GM23338 (cell line): ENCODE data around the gene GPRC5C.
A peak's percentile ranks its signal among the peaks of the same experiment; 100 is the strongest.

Experiments used
- CREB1 ChIP-seq: fragments of 250-450 bp; sonication (Bioruptor Pico); IDR thresholded peaks from 2 replicates; pipeline ENCODE4 v1.5.0; 2020; ENCODE audit warnings: low read depth, mild to moderate bottlenecking, moderate library complexity
- CTCF ChIP-seq, 2 experiments: fragments of 200-600 bp in 1 of 2; sonication (generic) in 1 of 2; conservative IDR thresholded peaks; 2 replicates each; pipeline versions ENCODE4 v1.5.1 to v1.6.1; 2016 to 2017; ENCODE audit warnings: antibody characterized with exemption in 2 of 2, low read depth in 2 of 2, mild to moderate bottlenecking in 2 of 2, moderate library complexity in 1 of 2
- EZH2 ChIP-seq: fragments of 200-600 bp; sonication (generic); IDR thresholded peaks from one replicate; pipeline ENCODE4 v1.8.0; 2017; ENCODE audit warnings: antibody characterized with exemption, mild to moderate bottlenecking, low read depth; ENCODE audit not compliant: unreplicated experiment
- EZH2phosphoT487 ChIP-seq: fragments of 200-600 bp; sonication (generic); IDR thresholded peaks from one replicate; pipeline ENCODE4 v1.8.1; 2018; ENCODE audit warnings: antibody characterized with exemption; ENCODE audit not compliant: unreplicated experiment
- JUNB ChIP-seq: IDR thresholded peaks from one replicate; pipeline ENCODE4 v1.6.1; 2016; ENCODE audit warnings: antibody characterized with exemption; ENCODE audit not compliant: unreplicated experiment
- POLR2AphosphoS5 ChIP-seq: IDR thresholded peaks from 2 replicates; pipeline ENCODE4 v1.6.1; 2016; ENCODE audit warnings: antibody characterized with exemption, low read depth
- REST ChIP-seq: IDR thresholded peaks from one replicate; pipeline ENCODE4 v1.6.1; 2018; ENCODE audit warnings: antibody characterized with exemption; ENCODE audit not compliant: unreplicated experiment
- ZNF114 ChIP-seq: fragments of 250-450 bp; sonication (Bioruptor Pico); IDR thresholded peaks from 2 replicates; pipeline ENCODE4 v1.5.0; 2020; ENCODE audit warnings: mild to moderate bottlenecking, moderate library complexity
- ZNF331 ChIP-seq: fragments of 250-450 bp; sonication (Bioruptor Pico); IDR thresholded peaks from 2 replicates; pipeline ENCODE4 v1.5.0; 2020; ENCODE audit warnings: low read depth, mild to moderate bottlenecking, moderate library complexity

GRCh38 chr17:74430706-74431567, 951 bp upstream of the GPRC5C start:
- 0 out of 2 replicates have a peak, but pooled peaks have one; percentile 26 for TF ChIP-seq POLR2AphosphoS5
- no peak for TF ChIP-seq CTCF (conservative IDR thresholded peaks at IDR 0.05; ENCODE audit: low read depth in 2 of 2)
- TF ChIP-seq EZH2: peak; percentile 48
- TF ChIP-seq EZH2phosphoT487: no peak
- TF ChIP-seq ZNF114 (CRISPR knock-in tag): no peak
- TF ChIP-seq REST: no peak
- TF ChIP-seq JUNB: no peak
- TF ChIP-seq ZNF331: no peak
- TF ChIP-seq CREB1 (CRISPR knock-in tag): no peak
